HG02870 (cell line): ENCODE data around the gene LRP8.
"Not testable (repeated sequence)": the region's sequence is repeated elsewhere in the genome, so short reads cannot be mapped to it uniquely, and the experiment has no call there.

ENCODE experiments used
- ATAC-seq: cut with Tn5 transposase; IDR thresholded peaks from one replicate; pipeline ENCODE4 v1.9.1; 2021; ENCODE audit warnings: mild to moderate bottlenecking, moderate library complexity; ENCODE audit not compliant: unreplicated experiment

The LRP8 gene

GRCh38 chr1:53285969-53286760 lies 41.7 kb downstream of the LRP8 start:
- ATAC-seq, result no peak

GRCh38 chr1:53285546-53285945 lies 42.3 kb downstream of the LRP8 start:
- no peak for ATAC-seq

DNA sequence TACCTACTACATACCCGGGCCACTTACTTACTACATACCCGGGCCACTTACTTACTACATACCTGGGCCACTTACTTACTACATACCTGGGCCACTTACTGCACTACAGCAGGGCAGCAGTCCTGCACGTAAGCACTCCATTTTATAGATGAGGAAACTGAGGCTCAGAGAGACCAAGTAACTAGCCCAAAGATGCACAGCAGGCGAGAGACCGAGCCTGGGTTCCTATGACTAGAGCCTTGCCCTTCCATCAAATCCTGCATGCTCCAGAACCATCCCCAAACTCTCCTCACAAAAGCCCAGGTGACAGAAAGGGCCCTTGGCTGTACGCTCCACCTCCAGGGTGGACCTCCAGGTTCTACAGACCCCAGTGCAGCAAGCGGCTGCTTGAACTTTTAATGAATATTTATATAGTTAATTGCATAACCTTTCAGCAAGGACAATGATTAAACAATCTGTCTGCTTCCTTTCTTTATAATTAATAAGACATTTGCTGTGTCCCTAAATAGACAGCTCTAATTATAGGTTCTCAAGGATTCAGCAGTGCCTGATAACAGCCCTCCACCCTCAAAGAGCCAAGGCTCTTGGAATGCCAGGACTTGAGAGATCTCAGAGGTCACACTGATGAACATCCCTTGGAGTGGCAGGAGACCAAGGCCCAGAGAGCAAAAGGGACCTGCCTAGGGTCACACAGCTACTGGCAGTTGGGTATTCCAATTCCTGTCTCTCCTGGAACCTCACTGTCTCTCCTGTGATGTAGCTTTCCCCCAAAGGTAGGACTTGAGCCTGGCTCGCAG lies 43.4 kb downstream of the LRP8 start:
- ATAC-seq, result no peak

DNA sequence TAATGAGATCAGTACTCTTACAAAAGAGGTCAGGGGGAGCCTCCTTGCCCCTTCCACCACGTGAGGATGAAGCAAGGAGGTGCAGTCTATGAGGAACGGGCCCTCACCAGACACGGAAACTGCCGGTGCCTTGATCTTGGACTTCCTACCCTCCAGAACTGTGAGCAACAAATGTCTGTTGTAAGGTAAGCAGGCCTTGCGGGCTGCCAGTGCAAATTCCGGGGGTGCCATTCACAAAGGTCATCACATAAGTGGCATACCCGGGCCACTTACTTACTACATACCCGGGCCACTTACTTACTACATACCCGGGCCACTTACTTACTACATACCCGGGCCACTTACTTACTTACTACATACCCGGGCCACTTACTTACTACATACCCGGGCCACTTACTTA lies 44.7 kb downstream of the LRP8 start:
- not testable (repeated sequence) for ATAC-seq

- no peak for ATAC-seq
Observed at GRCh38 chr1:53281133-53281532, 46.7 kb downstream of the LRP8 start.

- no peak for ATAC-seq
Observed at GRCh38 chr1:53280496-53280895, 47.4 kb downstream of the LRP8 start.

GRCh38 chr1:53279296-53280200 lies 48.3 kb downstream of the LRP8 start:
- ATAC-seq, result no peak

- no peak for ATAC-seq
Observed at GRCh38 chr1:53278298-53278725, 49.6 kb downstream of the LRP8 start.

DNA sequence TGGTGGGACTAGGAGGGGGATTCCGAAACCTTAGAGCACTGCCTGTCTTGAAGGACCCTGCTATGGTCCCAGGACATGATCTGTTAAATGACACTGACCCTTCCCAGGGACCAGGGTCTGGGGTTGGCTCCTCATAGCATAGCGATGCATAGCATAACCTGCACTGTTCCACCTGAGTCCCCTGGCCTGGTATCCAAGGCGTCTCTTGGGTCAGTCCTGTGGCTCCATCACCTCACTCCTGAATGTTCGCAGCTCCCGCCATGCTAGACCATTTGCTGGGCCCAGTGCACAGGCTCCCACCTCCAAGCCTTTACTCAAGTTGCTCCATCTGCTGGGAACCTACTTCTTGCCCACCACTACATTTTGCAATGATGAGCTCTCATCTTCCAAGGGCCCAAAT lies 50.5 kb downstream of the LRP8 start:
- ATAC-seq, result no peak

GRCh38 chr1:53276902-53277281 lies 51.0 kb downstream of the LRP8 start:
- ATAC-seq, result no peak

DNA sequence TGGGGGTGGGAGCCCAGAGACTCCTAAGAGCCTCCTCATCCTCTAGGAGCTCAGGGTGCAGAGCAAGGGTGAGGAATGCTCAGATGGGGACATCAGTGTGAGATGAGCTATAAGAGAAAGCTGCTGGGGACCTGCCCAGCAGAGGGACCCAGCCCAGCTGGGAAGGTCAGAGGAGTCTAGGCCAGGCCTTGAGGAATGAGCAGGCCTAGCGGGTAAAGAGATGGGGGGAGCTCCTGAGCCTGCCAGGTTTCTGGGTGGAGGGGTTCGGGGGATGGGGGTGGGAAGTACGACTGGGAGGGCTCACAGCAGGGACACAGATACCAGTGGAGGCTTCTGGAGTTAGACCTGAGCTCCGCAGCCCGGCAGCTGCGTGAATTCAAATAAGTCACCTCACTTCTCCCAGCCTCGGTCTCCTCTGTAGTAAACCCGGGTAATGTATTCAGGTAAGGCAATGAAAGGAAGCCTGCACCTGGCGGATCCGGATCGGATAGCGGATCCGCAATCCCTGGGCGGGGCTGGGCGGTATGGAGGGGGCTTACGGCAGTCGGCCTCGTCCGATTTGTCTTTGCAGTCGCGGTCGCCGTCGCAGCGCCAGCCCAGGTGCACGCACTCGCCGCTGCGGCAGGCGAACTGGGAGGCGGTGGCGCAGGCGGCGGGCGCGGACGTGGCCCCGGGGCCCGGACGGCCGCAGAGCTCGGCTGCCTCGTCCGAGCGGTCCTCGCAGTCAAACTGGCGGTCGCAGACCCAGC lies 51.5 kb downstream of the LRP8 start:
- no peak for ATAC-seq

DNA sequence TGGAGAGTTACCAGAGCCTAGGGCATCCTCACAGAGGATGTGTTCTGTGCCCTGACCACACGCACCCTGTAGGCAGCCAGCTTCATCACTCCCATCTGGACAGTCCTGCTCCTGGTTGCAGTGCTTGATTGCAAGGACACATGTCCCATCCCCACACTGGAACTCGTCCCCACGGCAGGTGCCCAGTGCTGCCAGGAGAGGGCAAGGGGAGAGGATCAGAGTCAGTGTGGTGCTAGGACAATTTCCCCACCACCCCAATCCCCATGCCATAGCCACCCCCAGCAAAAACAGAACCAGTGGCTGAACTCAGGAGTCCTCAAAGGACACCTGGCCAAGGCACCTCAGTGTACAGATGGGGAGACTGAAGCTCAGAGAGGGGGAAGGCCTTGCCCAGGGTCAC lies 52.3 kb downstream of the LRP8 start:
- no peak for ATAC-seq

- ATAC-seq, result no peak
Observed at GRCh38 chr1:53274541-53275185, 53.2 kb downstream of the LRP8 start.

DNA sequence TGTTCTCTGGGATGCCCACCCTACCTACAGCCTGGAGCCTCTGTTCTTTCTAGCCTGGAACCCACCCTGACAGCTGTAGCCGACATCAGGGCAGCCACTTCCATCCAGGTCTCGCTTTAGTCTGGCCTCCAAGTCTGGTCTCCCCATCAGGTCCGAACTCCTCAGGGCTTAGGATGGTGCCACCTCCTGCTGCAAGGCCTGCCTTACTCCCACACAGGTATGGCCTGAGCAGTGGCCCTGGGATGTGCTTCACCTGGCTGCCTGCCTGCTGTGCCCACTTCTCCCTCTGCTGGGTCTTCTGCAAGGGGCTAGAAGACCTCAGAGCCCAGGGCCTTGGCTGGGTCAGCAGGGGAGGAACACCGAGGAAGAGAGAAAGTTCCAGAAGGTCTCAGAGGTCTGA lies 53.8 kb downstream of the LRP8 start:
- ATAC-seq, result no peak

DNA sequence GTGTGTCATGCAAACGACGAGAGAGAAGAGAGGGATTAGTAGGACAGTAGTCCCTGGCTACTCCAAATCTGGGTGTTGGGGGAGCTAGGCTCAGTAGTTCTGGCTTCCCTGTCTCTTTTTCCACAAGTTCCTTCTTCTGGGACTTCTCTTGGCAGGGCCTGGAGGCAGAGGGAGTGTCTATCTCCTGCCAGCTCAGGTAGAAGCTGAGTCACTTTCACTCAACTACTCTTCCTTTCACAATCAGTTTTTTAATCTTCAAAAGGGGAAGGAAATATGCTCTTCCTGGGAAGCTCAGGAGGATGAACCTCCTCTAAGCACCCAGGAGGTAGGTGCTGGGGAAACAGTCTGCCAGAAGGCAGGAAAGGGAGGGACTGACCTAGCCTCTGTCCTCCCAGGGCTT lies 54.3 kb downstream of the LRP8 start:
- no peak for ATAC-seq

DNA sequence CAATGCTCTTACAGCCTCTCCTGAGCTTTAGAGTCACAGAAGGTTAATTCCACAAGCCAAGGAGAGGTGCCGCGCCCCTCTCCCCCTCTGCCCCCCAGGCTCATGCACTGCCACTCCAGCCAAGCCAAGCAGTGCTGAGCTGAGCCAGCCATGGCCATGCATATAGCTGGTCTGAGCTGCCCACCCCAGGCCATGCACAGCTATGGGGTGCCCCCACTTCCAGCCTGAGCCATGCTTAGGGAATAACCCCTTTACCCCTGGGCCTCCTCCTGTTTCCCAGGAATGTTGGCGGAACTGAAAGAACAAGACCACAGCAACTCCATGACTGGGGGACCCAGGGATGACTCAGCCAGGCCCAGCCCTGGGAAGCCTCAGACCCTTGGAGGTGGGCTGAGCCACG lies 55.5 kb downstream of the LRP8 start:
- ATAC-seq, result no peak

GRCh38 chr1:53271446-53272090 lies 56.3 kb downstream of the LRP8 start:
- no peak for ATAC-seq

DNA sequence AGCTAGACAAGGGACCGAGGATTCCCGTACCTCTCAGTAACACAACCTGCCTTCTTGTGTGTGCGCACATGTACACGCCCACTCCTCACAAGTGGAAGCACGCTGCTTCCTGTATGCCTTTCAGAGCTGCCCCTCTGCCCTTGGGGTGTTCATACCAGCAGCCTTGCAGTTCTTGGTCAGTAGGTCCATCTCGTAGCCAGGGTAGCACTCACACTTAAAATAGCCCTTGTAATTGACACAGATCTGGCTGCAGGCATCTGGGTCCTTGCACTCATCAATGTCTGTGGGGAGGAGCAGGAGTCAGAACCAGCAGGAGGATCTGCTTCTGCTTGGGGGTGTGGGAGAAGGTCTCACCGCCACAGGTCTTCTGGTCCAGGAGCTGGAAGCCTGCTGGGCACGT lies 57.0 kb downstream of the LRP8 start:
- no peak for ATAC-seq

- ATAC-seq, result no peak
Observed at GRCh38 chr1:53270107-53270506, 57.8 kb downstream of the LRP8 start.

DNA sequence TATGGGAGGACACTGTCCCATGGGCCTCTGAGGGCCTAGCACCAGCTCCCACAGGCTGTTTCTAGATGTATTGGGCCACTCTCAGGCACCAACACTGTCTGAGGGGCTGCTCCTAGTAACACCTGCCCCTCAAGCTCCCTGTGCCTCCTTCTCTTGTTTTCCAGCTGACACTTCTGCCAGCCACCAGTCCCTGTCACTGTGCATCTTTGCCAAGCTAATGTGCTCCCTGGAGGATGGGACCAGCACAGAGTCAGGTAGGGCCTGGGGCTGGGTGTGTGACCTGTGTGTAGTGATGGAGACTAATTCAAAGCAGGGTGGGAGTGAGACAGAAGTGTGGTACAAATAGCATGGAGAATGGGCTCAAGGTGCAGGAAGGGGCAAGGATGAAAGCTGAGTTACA lies 60.1 kb downstream of the LRP8 start:
- ATAC-seq, result no peak
